ENCODE measurements around the gene BACE2.
"Not testable (repeated sequence)": the region's sequence is repeated elsewhere in the genome, so short reads cannot be mapped to it uniquely, and the experiment has no call there.

The BACE2 gene

GRCh38 chr21:41189150-41189745 lies 21.3 kb downstream of the BACE2 start:
- H3K27me3 ChIP-seq, result no peaks in the 10 kb centered on the region
- H3K4me3 ChIP-seq, result no peak overlapping the region

GRCh38 chr21:41192552-41192951 lies 24.6 kb downstream of the BACE2 start:
- not testable (repeated sequence) for H3K27ac ChIP-seq, H4K20me1 ChIP-seq, H3K36me3 ChIP-seq, H3K4me2 ChIP-seq, H3K4me1 ChIP-seq, H3K4me3 ChIP-seq, H3K27me3 ChIP-seq, H3K9ac ChIP-seq
- H3K9me3 ChIP-seq, result peaks cover 18% of the 10 kb centered on the region

More at GRCh38 chr21:41189150-41189745, 21.3 kb downstream of the BACE2 start:
- Histone ChIP-seq H3K36me3 (no peaks in the 10 kb centered on the region), H3K27ac (no peak overlapping the region), H3K4me2 (no peak overlapping the region), H3K9ac (no peak overlapping the region), H3K4me1 (no peaks in the 10 kb centered on the region), H3K9me3 (peaks cover 28% of the 10 kb centered on the region), H4K20me1 (no peaks in the 10 kb centered on the region)
- TF ChIP-seq Cebpa-rat (IDR thresholded peaks at IDR 0.05), result no peak

GRCh38 chr21:41195311-41195710 lies 27.4 kb downstream of the BACE2 start:
- no peak overlapping the region for H3K4me3 ChIP-seq
- H3K27me3 ChIP-seq, result no peaks in the 10 kb centered on the region
- no peak overlapping the region for H3K4me2 ChIP-seq
- H3K9me3 ChIP-seq, result no peaks in the 10 kb centered on the region
- TF ChIP-seq Cebpa-rat (IDR thresholded peaks at IDR 0.05), result no peak
- H3K36me3 ChIP-seq, result no peaks in the 10 kb centered on the region
- H3K9ac ChIP-seq, result no peak overlapping the region
- no peaks in the 10 kb centered on the region for H4K20me1 ChIP-seq
- H3K4me1 ChIP-seq, result no peaks in the 10 kb centered on the region
- H3K27ac ChIP-seq, result no peak overlapping the region

DNA sequence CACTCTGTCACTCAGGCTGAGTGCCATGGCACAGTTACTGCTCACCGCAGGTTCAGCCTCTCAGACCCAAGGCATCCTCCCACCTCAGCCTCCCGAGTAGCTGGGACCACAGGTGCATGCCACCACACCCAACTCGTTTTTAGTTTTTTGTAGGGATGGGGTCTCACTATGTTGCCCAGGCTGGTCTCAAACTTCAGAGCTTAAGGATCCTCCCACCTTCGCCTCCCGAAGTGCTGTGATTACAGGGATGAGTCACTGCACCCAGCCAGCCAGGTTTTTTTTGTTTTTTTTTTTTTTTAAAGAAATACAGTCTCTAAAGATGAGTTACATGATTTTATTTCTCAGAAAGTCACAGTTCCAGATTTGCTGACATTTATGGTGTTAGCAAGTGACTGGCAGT lies 29.0 kb downstream of the BACE2 start:
- Histone ChIP-seq H3K9me3 (no peaks in the 10 kb centered on the region), H3K36me3 (no peaks in the 10 kb centered on the region), H3K4me3 (no peak overlapping the region), H3K27ac (no peak overlapping the region), H3K4me1 (no peaks in the 10 kb centered on the region), H4K20me1 (no peaks in the 10 kb centered on the region), H3K27me3 (no peaks in the 10 kb centered on the region), H3K9ac (no peak overlapping the region), H3K4me2 (no peak overlapping the region)
- no peak for TF ChIP-seq Cebpa-rat (IDR thresholded peaks at IDR 0.05)

- no peaks in the 10 kb centered on the region for H4K20me1 ChIP-seq
- no peaks in the 10 kb centered on the region for H3K36me3 ChIP-seq
- no peak overlapping the region for H3K27ac ChIP-seq
- TF ChIP-seq Cebpa-rat (IDR thresholded peaks at IDR 0.05), result no peak
- no peak overlapping the region for H3K4me3 ChIP-seq
- no peaks in the 10 kb centered on the region for H3K9me3 ChIP-seq
- no peaks in the 10 kb centered on the region for H3K4me1 ChIP-seq
- no peak overlapping the region for H3K4me2 ChIP-seq
- no peak overlapping the region for H3K9ac ChIP-seq
- H3K27me3 ChIP-seq, result no peaks in the 10 kb centered on the region
Observed at GRCh38 chr21:41197582-41197981, 29.6 kb downstream of the BACE2 start.

- H3K27me3 ChIP-seq, H3K4me2 ChIP-seq, H3K4me1 ChIP-seq, H4K20me1 ChIP-seq, H3K4me3 ChIP-seq, H3K9me3 ChIP-seq, H3K9ac ChIP-seq, H3K27ac ChIP-seq, H3K36me3 ChIP-seq: not testable (repeated sequence)
Observed at GRCh38 chr21:41198647-41199046, 30.7 kb downstream of the BACE2 start.

DNA sequence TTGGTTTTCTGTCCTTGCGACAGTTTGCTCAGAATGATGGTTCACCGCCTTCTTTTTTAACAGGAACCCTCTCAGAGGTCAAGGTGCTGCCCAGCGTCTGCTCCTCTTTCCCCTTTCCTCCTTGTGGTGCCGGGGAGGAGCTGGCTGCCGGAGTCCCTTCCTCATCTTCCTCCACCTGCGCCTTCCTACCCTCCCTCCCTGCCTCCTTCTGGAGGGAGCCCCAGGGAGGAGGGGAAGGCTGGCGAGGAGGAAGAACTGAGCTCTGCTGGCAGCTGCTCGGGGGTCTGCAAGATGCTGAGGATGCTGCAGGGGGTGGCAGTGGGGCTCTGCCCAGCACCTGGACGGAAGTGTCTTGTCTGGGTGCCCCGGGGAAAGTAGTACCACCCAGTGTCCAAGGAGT lies 31.2 kb downstream of the BACE2 start:
- H3K27ac ChIP-seq, result no peak overlapping the region
- H3K9ac ChIP-seq, result no peak overlapping the region
- H3K4me1 ChIP-seq, result no peaks in the 10 kb centered on the region
- no peaks in the 10 kb centered on the region for H4K20me1 ChIP-seq
- H3K9me3 ChIP-seq, result no peaks in the 10 kb centered on the region
- H3K4me3 ChIP-seq, result no peak overlapping the region
- no peak for TF ChIP-seq Cebpa-rat (IDR thresholded peaks at IDR 0.05)
- no peaks in the 10 kb centered on the region for H3K27me3 ChIP-seq
- H3K4me2 ChIP-seq, result no peak overlapping the region
- H3K36me3 ChIP-seq, result no peaks in the 10 kb centered on the region

- Histone ChIP-seq H3K4me2 (no peak overlapping the region), H3K36me3 (no peaks in the 10 kb centered on the region), H3K9me3 (no peaks in the 10 kb centered on the region), H3K4me1 (no peaks in the 10 kb centered on the region), H4K20me1 (no peaks in the 10 kb centered on the region), H3K4me3 (no peak overlapping the region), H3K27me3 (no peaks in the 10 kb centered on the region), H3K27ac (no peak overlapping the region), H3K9ac (no peak overlapping the region)
- no peak for TF ChIP-seq Cebpa-rat (IDR thresholded peaks at IDR 0.05)
Observed at GRCh38 chr21:41199588-41199987, 31.6 kb downstream of the BACE2 start.

GRCh38 chr21:41201385-41201784 lies 33.4 kb downstream of the BACE2 start:
- no peaks in the 10 kb centered on the region for H4K20me1 ChIP-seq
- H3K27me3 ChIP-seq, result no peaks in the 10 kb centered on the region
- H3K36me3 ChIP-seq, result no peaks in the 10 kb centered on the region
- H3K4me2 ChIP-seq, result no peak overlapping the region
- no peak for TF ChIP-seq Cebpa-rat (IDR thresholded peaks at IDR 0.05)
- no peaks in the 10 kb centered on the region for H3K9me3 ChIP-seq
- no peaks in the 10 kb centered on the region for H3K4me1 ChIP-seq
- no peak overlapping the region for H3K27ac ChIP-seq
- H3K9ac ChIP-seq, result no peak overlapping the region
- no peak overlapping the region for H3K4me3 ChIP-seq

- Histone ChIP-seq H3K4me3 (no peak overlapping the region), H3K4me1 (no peaks in the 10 kb centered on the region), H3K27ac (no peak overlapping the region), H4K20me1 (no peaks in the 10 kb centered on the region), H3K27me3 (no peaks in the 10 kb centered on the region), H3K36me3 (no peaks in the 10 kb centered on the region), H3K9me3 (no peaks in the 10 kb centered on the region), H3K4me2 (no peak overlapping the region), H3K9ac (no peak overlapping the region)
- no peak for TF ChIP-seq Cebpa-rat (IDR thresholded peaks at IDR 0.05)
Observed at GRCh38 chr21:41204736-41205135, 36.8 kb downstream of the BACE2 start.
